ENCODE measurements around the gene ARAP1. TPM values are rescaled to one million over a fixed set of nuclear protein-coding genes. Genes with fewer than 3 reads are reported as not detected.
A peak's percentile ranks its signal among the peaks of the same experiment; 100 is the strongest.

ARAP1 gene
- total RNA-seq, 8 experiments from 2014 or later, result 8.7 to 64.6 (median 28.4) TPM

- Histone ChIP-seq H3K4me1 (replicated peaks in 1 of 2) (peaks cover 8 to 17% of the 10 kb centered on the region in 2 donors), H3K27ac (no peak overlapping the region), H3K4me3 (no peak overlapping the region)
- in situ Hi-C loops (cut with MboI; ENCODE audit: low pct_unique_long_range_greater_than_20kb in 2 of 9, low sequenced_read_pairs in 9 of 9, unreplicated experiment in 9 of 9), result no loop called here
- no peak for ATAC-seq (replicated peaks in 6 of 8)
- WGBS, 10 experiments, result 47 to 100% (median 80%) methylated on average over 1 to 6 of the region's 8 CpGs
Observed at GRCh38 chr11:72786305-72787215, 34.4 kb upstream of the ARAP1 start.

- no peak for ATAC-seq (replicated peaks in 6 of 8)
- H3K27ac ChIP-seq, result no peak overlapping the region
- in situ Hi-C loops (cut with MboI; ENCODE audit: low pct_unique_long_range_greater_than_20kb in 2 of 9, low sequenced_read_pairs in 9 of 9, unreplicated experiment in 9 of 9), result no loop called here
- WGBS, 10 experiments, result 80 to 100% (median 100%) methylated on average over 1 to 3 of the region's 10 CpGs; no CpG with 5 or more reads in 5 of the 10 experiments
- peaks cover 18 to 25% of the 10 kb centered on the region in 2 donors for H3K4me1 ChIP-seq (replicated peaks in 1 of 2)
- no peak overlapping the region for H3K4me3 ChIP-seq
Observed at GRCh38 chr11:72784662-72785061, 32.5 kb upstream of the ARAP1 start.

- 67 to 100% (median 83%) methylated on average over 1 to 2 of the region's 2 CpGs; no CpG with 5 or more reads in 3 of the 10 experiments for WGBS, 10 experiments
- H3K27ac ChIP-seq, result no peak overlapping the region
- H3K4me3 ChIP-seq, result no peak overlapping the region
Observed at GRCh38 chr11:72783144-72783905, 31.1 kb upstream of the ARAP1 start.

GRCh38 chr11:72782081-72782920 lies 30.1 kb upstream of the ARAP1 start:
- H3K27ac ChIP-seq, result no peak overlapping the region
- 45 to 80% (median 45%) methylated on average over 2 to 5 of the region's 14 CpGs; no CpG with 5 or more reads in 7 of the 10 experiments for WGBS, 10 experiments
- H3K4me3 ChIP-seq, result peak overlapping the region; percentile 64 to 98 (median 68)
- in situ Hi-C loops (cut with MboI; ENCODE audit: low pct_unique_long_range_greater_than_20kb in 2 of 9, low sequenced_read_pairs in 9 of 9, unreplicated experiment in 9 of 9), result no loop called here
- peaks cover 24 to 44% of the 10 kb centered on the region in 2 donors for H3K4me1 ChIP-seq (replicated peaks in 1 of 2)
- peak in 7 of 8 experiments; percentile 9 to 53 (median 36) for ATAC-seq (replicated peaks in 6 of 8)

More at GRCh38 chr11:72783144-72783905, 31.1 kb upstream of the ARAP1 start:
- ATAC-seq (replicated peaks in 6 of 8), result no peak
- in situ Hi-C loops (cut with MboI; ENCODE audit: low pct_unique_long_range_greater_than_20kb in 2 of 9, low sequenced_read_pairs in 9 of 9, unreplicated experiment in 9 of 9), result no loop called here
- peaks cover 19 to 38% of the 10 kb centered on the region in 2 donors for H3K4me1 ChIP-seq (replicated peaks in 1 of 2)

GRCh38 chr11:72781313-72782080 lies 29.3 kb upstream of the ARAP1 start:
- in situ Hi-C loops (cut with MboI; ENCODE audit: low pct_unique_long_range_greater_than_20kb in 2 of 9, low sequenced_read_pairs in 9 of 9, unreplicated experiment in 9 of 9), result no loop called here
- H3K4me3 ChIP-seq, result peak overlapping the region; percentile 64 to 98 (median 68)
- H3K27ac ChIP-seq, result no peak overlapping the region
- 20% methylated on average over 1 of the region's 89 CpGs; no CpG with 5 or more reads in 9 of the 10 experiments for WGBS, 10 experiments
- ATAC-seq (replicated peaks in 6 of 8), result peak; percentile 57 to 81 (median 76)
- H3K4me1 ChIP-seq (replicated peaks in 1 of 2), result peaks cover 32 to 48% of the 10 kb centered on the region in 2 donors

GRCh38 chr11:72781063-72781312 lies 28.8 kb upstream of the ARAP1 start:
- Histone ChIP-seq H3K27ac (no peak overlapping the region), H3K4me1 (replicated peaks in 1 of 2) (peaks cover 32 to 50% of the 10 kb centered on the region in 2 donors), H3K4me3 (peak overlapping the region; percentile 64 to 98 (median 68))
- peak in 3 of 8 experiments; percentile 2 to 18 (median 3) for ATAC-seq (replicated peaks in 6 of 8)
- 0% methylated on average over 9 of the region's 17 CpGs; no CpG with 5 or more reads in 9 of the 10 experiments for WGBS, 10 experiments
- in situ Hi-C loops (cut with MboI; ENCODE audit: low pct_unique_long_range_greater_than_20kb in 2 of 9, low sequenced_read_pairs in 9 of 9, unreplicated experiment in 9 of 9), result no loop called here

- in situ Hi-C loops (cut with MboI; ENCODE audit: low pct_unique_long_range_greater_than_20kb in 2 of 9, low sequenced_read_pairs in 9 of 9, unreplicated experiment in 9 of 9), result no loop called here
- Histone ChIP-seq H3K27ac (no peak overlapping the region), H3K4me3 (peak overlapping the region; percentile 64 to 98 (median 68)), H3K4me1 (replicated peaks in 1 of 2) (peaks cover 32 to 50% of the 10 kb centered on the region in 2 donors)
- no peak for ATAC-seq (replicated peaks in 6 of 8)
- 72 to 100% (median 100%) methylated on average over 1 to 4 of the region's 10 CpGs; no CpG with 5 or more reads in 6 of the 10 experiments for WGBS, 10 experiments
Observed at GRCh38 chr11:72780296-72781062, 28.3 kb upstream of the ARAP1 start.

GRCh38 chr11:72779495-72780128 lies 27.4 kb upstream of the ARAP1 start:
- no peak overlapping the region for H3K4me3 ChIP-seq
- WGBS, 10 experiments, result 44 to 100% (median 72%) methylated on average over 1 to 3 of the region's 4 CpGs; no CpG with 5 or more reads in 2 of the 10 experiments
- H3K27ac ChIP-seq, result no peak overlapping the region
- H3K4me1 ChIP-seq (replicated peaks in 1 of 2), result peaks cover 32 to 53% of the 10 kb centered on the region in 2 donors
- in situ Hi-C loops (cut with MboI; ENCODE audit: low pct_unique_long_range_greater_than_20kb in 2 of 9, low sequenced_read_pairs in 9 of 9, unreplicated experiment in 9 of 9), result no loop called here
- no peak for ATAC-seq (replicated peaks in 6 of 8)

GRCh38 chr11:72778535-72779494 lies 26.6 kb upstream of the ARAP1 start:
- in situ Hi-C loops (cut with MboI; ENCODE audit: low pct_unique_long_range_greater_than_20kb in 2 of 9, low sequenced_read_pairs in 9 of 9, unreplicated experiment in 9 of 9), result no loop called here
- no peak overlapping the region for H3K4me3 ChIP-seq
- H3K4me1 ChIP-seq (replicated peaks in 1 of 2), result peaks cover 33 to 61% of the 10 kb centered on the region in 2 donors
- peak overlapping the region in 1 of 2 donors; percentile 80 for H3K27ac ChIP-seq
- WGBS, 10 experiments, result 63 to 94% (median 78%) methylated on average over 1 to 5 of the region's 7 CpGs; no CpG with 5 or more reads in 4 of the 10 experiments
- peak in 1 of 8 experiments; percentile 17 for ATAC-seq (replicated peaks in 6 of 8)

- WGBS, 10 experiments, result 11 to 17% methylated on average over 1 to 3 of the region's 5 CpGs; no CpG with 5 or more reads in 8 of the 10 experiments
- peak in 1 of 8 experiments; percentile 0 for ATAC-seq (replicated peaks in 6 of 8)
Observed at GRCh38 chr11:72777755-72778278, 25.6 kb upstream of the ARAP1 start.

More at GRCh38 chr11:72777755-72778278, 25.6 kb upstream of the ARAP1 start:
- Histone ChIP-seq H3K27ac (peak overlapping the region; percentile 48 to 80), H3K4me3 (no peak overlapping the region), H3K4me1 (replicated peaks in 1 of 2) (peaks cover 43 to 70% of the 10 kb centered on the region in 2 donors)
- in situ Hi-C loops (cut with MboI; ENCODE audit: low pct_unique_long_range_greater_than_20kb in 2 of 9, low sequenced_read_pairs in 9 of 9, unreplicated experiment in 9 of 9), result no loop called here

All from motor neuron (in vitro differentiated cells).